ENCODE results near the gene SLC6A18.

DNA sequence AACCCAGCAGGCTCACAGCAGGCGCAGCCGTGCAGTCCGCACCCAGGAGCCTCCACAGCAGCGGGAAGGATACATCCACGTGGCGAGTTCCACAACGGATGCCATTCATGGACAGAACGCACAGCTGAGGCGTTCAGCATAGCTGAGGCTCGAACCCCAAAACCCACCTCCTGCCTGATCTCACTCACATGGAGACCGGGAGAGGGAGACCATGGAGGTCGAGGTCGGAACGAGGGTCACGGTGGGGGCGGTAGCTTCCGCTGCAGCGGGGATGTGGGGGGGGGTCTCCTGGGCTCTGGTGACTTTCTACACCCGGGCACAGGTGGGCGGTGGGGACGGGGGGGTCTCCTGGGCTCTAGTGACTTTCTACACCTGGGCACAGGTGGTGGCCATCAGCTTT is 52.1 kb downstream of the SLC6A18 start:
- TF ChIP-seq, protein P1, sequence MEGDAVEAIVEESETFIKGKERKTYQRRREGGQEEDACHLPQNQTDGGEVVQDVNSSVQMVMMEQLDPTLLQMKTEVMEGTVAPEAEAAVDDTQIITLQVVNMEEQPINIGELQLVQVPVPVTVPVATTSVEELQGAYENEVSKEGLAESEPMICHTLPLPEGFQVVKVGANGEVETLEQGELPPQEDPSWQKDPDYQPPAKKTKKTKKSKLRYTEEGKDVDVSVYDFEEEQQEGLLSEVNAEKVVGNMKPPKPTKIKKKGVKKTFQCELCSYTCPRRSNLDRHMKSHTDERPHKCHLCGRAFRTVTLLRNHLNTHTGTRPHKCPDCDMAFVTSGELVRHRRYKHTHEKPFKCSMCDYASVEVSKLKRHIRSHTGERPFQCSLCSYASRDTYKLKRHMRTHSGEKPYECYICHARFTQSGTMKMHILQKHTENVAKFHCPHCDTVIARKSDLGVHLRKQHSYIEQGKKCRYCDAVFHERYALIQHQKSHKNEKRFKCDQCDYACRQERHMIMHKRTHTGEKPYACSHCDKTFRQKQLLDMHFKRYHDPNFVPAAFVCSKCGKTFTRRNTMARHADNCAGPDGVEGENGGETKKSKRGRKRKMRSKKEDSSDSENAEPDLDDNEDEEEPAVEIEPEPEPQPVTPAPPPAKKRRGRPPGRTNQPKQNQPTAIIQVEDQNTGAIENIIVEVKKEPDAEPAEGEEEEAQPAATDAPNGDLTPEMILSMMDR (IDR thresholded peaks at IDR 0.05), result no peak
- no peak for TF ChIP-seq POLR2A (IDR thresholded peaks at IDR 0.05)
